Measurements from ENCODE around the gene HSD11B1.

GRCh38 chr1:209720826-209721225, 16.2 kb downstream of the HSD11B1 start:
- TF ChIP-seq, protein P1, sequence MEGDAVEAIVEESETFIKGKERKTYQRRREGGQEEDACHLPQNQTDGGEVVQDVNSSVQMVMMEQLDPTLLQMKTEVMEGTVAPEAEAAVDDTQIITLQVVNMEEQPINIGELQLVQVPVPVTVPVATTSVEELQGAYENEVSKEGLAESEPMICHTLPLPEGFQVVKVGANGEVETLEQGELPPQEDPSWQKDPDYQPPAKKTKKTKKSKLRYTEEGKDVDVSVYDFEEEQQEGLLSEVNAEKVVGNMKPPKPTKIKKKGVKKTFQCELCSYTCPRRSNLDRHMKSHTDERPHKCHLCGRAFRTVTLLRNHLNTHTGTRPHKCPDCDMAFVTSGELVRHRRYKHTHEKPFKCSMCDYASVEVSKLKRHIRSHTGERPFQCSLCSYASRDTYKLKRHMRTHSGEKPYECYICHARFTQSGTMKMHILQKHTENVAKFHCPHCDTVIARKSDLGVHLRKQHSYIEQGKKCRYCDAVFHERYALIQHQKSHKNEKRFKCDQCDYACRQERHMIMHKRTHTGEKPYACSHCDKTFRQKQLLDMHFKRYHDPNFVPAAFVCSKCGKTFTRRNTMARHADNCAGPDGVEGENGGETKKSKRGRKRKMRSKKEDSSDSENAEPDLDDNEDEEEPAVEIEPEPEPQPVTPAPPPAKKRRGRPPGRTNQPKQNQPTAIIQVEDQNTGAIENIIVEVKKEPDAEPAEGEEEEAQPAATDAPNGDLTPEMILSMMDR (IDR thresholded peaks at IDR 0.05; ENCODE audit: borderline replicate concordance, extremely low read depth, low read length, poor library complexity, severe bottlenecking) = no peak
- no peak for TF ChIP-seq EZH2 (IDR thresholded peaks at IDR 0.05; ENCODE audit: borderline replicate concordance, low read depth, low read length, severe bottlenecking)

Measured in DND-41 (cell line).